Neuronal stem cell (in vitro differentiated cells): ENCODE data around the gene DUSP28.

ENCODE experiments used
- DNase-seq: peaks from one replicate; pipeline ENCODE4 v3.0.0-alpha.2; 2013; ENCODE audit warnings: low spot score
- H2AFZ ChIP-seq: one replicate; pipeline ENCODE4 v1.6.1; 2013; ENCODE audit warnings: mild to moderate bottlenecking, low read length, inconsistent platforms
- H2AK5ac ChIP-seq: 2 replicates; pipeline ENCODE4 v1.6.1; 2013; ENCODE audit warnings: low read depth, mild to moderate bottlenecking, inconsistent platforms, low read length, moderate library complexity, mixed read lengths
- H2BK120ac ChIP-seq: 2 replicates; pipeline ENCODE4 v1.6.1; 2013; ENCODE audit warnings: low read depth, mild to moderate bottlenecking, inconsistent platforms, low read length, moderate library complexity, mixed read lengths
- H2BK12ac ChIP-seq: one replicate; pipeline ENCODE4 v1.6.1; 2013; ENCODE audit warnings: low read length, inconsistent platforms
- H2BK15ac ChIP-seq: 2 replicates; pipeline ENCODE4 v1.6.1; 2013; ENCODE audit warnings: mild to moderate bottlenecking, low read length, inconsistent platforms, mixed read lengths
- H2BK5ac ChIP-seq: one replicate; pipeline ENCODE4 v1.6.1; 2013; ENCODE audit warnings: inconsistent platforms, mild to moderate bottlenecking, low read length, moderate library complexity
- H3K14ac ChIP-seq: one replicate; pipeline ENCODE4 v1.6.1; 2013; ENCODE audit warnings: low read length, inconsistent platforms
- H3K18ac ChIP-seq: 2 replicates; pipeline ENCODE4 v1.6.1; 2013; ENCODE audit warnings: low read length, inconsistent platforms
- H3K23ac ChIP-seq: 2 replicates; pipeline ENCODE4 v1.6.1; 2013; ENCODE audit warnings: low read depth, mild to moderate bottlenecking, mixed read lengths, low read length, inconsistent platforms; ENCODE audit not compliant: poor library complexity
- H3K27ac ChIP-seq: replicated peaks from 3 replicates; pipeline ENCODE4 v1.5.1; 2013; ENCODE audit warnings: low read length, inconsistent platforms
- H3K27me3 ChIP-seq, 3 experiments: 2 replicates each; pipeline ENCODE4 v1.6.1; 2013; ENCODE audit warnings: low read length in 3 of 3, mild to moderate bottlenecking in 2 of 3, inconsistent platforms in 1 of 3, low read depth in 1 of 3, mixed read lengths in 1 of 3, moderate library complexity in 1 of 3; ENCODE audit not compliant: control insufficient read depth in 3 of 3, insufficient read depth in 3 of 3
- H3K36me3 ChIP-seq, 2 donors: replicated peaks in 1 of 2; 2 replicates each; pipeline ENCODE4 v1.6.1; 2013; ENCODE audit warnings: low read length in 2 of 2; ENCODE audit not compliant: control insufficient read depth in 2 of 2, insufficient read depth in 2 of 2
- H3K4ac ChIP-seq: 2 replicates; pipeline ENCODE4 v1.6.1; 2013; ENCODE audit warnings: inconsistent platforms, mild to moderate bottlenecking, low read length, moderate library complexity
- H3K4me1 ChIP-seq, 2 donors: 1 replicate in 1 of 2; 2 replicates in 1 of 2; pipeline ENCODE4 v1.6.1; 2013; ENCODE audit warnings: low read length in 2 of 2, low read depth in 1 of 2; ENCODE audit not compliant: control insufficient read depth in 2 of 2, insufficient read depth in 1 of 2
- H3K4me2 ChIP-seq: one replicate; pipeline ENCODE4 v1.6.1; 2013; ENCODE audit warnings: mild to moderate bottlenecking, low read length, inconsistent platforms; ENCODE audit not compliant: insufficient read depth, poor library complexity, severe bottlenecking
- H3K4me3 ChIP-seq, 2 donors: 2 replicates each; pipeline ENCODE4 v1.5.1; 2013; ENCODE audit warnings: low read length in 2 of 2, mild to moderate bottlenecking in 2 of 2, inconsistent platforms in 1 of 2, moderate library complexity in 1 of 2
- H3K79me1 ChIP-seq: one replicate; pipeline ENCODE4 v1.6.1; 2013; ENCODE audit warnings: low read depth, mild to moderate bottlenecking, inconsistent platforms, low read length, moderate library complexity
- H3K9ac ChIP-seq: one replicate; pipeline ENCODE4 v1.6.1; 2013; ENCODE audit warnings: mild to moderate bottlenecking, low read depth, low read length, inconsistent platforms; ENCODE audit not compliant: poor library complexity
- H3K9me3 ChIP-seq, 2 donors: replicated peaks in 1 of 2; 2 replicates each; pipeline versions ENCODE3 to v1.6.1; 2013; ENCODE audit warnings: low read length in 2 of 2, mild to moderate bottlenecking in 2 of 2, inconsistent platforms in 1 of 2, low read depth in 1 of 2, mixed read lengths in 1 of 2, moderate library complexity in 1 of 2; ENCODE audit not compliant: control insufficient read depth in 2 of 2, insufficient read depth in 1 of 2
- H4K8ac ChIP-seq: one replicate; pipeline ENCODE4 v1.6.1; 2013; ENCODE audit warnings: low read depth, mild to moderate bottlenecking, inconsistent platforms, low read length, moderate library complexity
- H4K91ac ChIP-seq: one replicate; pipeline ENCODE4 v1.6.1; 2013; ENCODE audit warnings: low read length, low read depth, mild to moderate bottlenecking, inconsistent platforms; ENCODE audit not compliant: poor library complexity
- WGBS, 2 donors: extraction: QIAGEN DNeasy Blood & Tissue Kit; methylation state at CpG; one replicate each; pipeline ENCODE4 v1.1.7; 2013; ENCODE audit warnings: missing lambda C conversion rate in 2 of 2, mixed read lengths in 1 of 2; ENCODE audit not compliant: insufficient read length in 2 of 2, insufficient replicate concordance in 1 of 2; ENCODE audit errors: extremely low coverage in 2 of 2; 5-methylcytosine and 5-hydroxymethylcytosine counted together

DUSP28 gene

GRCh38 chr2:240529344-240529999, 30.7 kb upstream of the DUSP28 start:
- no peak overlapping the region for H3K14ac ChIP-seq
- no peak overlapping the region for H3K9ac ChIP-seq
- H3K4ac ChIP-seq = no peak overlapping the region
- peaks cover 2 to 49% of the 10 kb centered on the region in 2 donors for H3K36me3 ChIP-seq
- no peak overlapping the region for H4K91ac ChIP-seq
- no peak overlapping the region for H3K4me2 ChIP-seq
- H2BK12ac ChIP-seq = no peak overlapping the region
- no peak for DNase-seq
- WGBS, 2 donors = no CpG with 5 or more reads among the region's 16 CpGs
- no peak overlapping the region for H2AFZ ChIP-seq
- H3K27ac ChIP-seq = no peak overlapping the region
- no peaks in the 10 kb centered on the region for H3K4me1 ChIP-seq
- no peak overlapping the region for H2BK5ac ChIP-seq
- no peak overlapping the region for H2AK5ac ChIP-seq
- no peaks in the 10 kb centered on the region for H3K79me1 ChIP-seq
- no peak overlapping the region for H3K4me3 ChIP-seq
- no peak overlapping the region for H3K23ac ChIP-seq
- H3K18ac ChIP-seq = no peak overlapping the region
- H2BK15ac ChIP-seq = no peak overlapping the region
- no peak overlapping the region for H2BK120ac ChIP-seq
- H4K8ac ChIP-seq = no peak overlapping the region
- no peaks in the 10 kb centered on the region for H3K27me3 ChIP-seq
- peaks cover 34 to 70% of the 10 kb centered on the region in 2 donors for H3K9me3 ChIP-seq

DNA sequence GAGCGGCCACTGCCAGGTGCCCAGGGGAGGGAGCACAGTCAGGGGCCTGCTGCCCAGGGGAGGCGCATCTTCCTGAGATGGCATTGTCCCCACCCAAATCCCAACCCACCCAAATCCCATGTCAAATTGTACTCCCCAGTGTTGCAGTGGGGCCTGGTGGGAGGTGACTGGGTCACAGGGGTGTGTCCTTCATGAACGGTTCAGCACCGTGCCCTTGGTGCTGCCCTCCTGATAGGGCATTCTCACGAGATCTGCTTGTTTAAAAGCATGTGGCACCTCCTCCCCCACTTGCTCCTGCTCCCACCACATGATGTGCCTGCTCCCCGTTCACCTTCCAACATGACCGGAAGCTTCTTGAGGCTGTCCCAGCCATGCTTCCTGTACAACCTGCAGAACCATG, 30.0 kb upstream of the DUSP28 start:
- Histone ChIP-seq H3K4me1 (no peaks in the 10 kb centered on the region), H3K4ac (no peak overlapping the region), H3K4me3 (no peak overlapping the region), H3K18ac (no peak overlapping the region), H2AK5ac (no peak overlapping the region), H3K14ac (no peak overlapping the region), H3K79me1 (no peaks in the 10 kb centered on the region), H2BK5ac (no peak overlapping the region), H3K9ac (no peak overlapping the region), H4K91ac (no peak overlapping the region), H3K23ac (no peak overlapping the region), H3K27ac (no peak overlapping the region), H2BK120ac (no peak overlapping the region), H3K27me3 (no peaks in the 10 kb centered on the region), H3K9me3 (peaks cover 28 to 63% of the 10 kb centered on the region in 2 donors), H4K8ac (no peak overlapping the region), H2BK12ac (no peak overlapping the region), H2AFZ (no peak overlapping the region), H3K4me2 (no peak overlapping the region), H3K36me3 (peaks cover 0 to 45% of the 10 kb centered on the region in 2 donors), H2BK15ac (no peak overlapping the region)
- no CpG with 5 or more reads among the region's 7 CpGs for WGBS, 2 donors
- DNase-seq = no peak

DNA sequence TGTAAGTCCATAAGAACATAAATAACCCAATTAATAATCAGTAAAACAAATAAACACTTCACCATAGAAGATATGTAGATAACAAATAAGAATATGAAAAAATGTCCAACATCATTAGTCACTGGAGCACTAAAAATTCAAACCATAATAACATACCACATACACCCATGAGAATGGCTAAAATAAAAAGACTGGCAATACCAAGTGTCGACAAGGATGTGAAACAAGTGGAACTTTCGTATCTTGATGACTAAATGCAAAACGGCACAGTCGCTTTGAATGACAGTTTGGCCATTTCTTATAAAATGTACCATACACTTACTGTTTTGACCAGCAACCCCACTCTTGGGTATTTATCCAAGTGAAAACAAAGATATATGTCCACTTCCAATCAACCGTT, 29.1 kb upstream of the DUSP28 start:
- no peaks in the 10 kb centered on the region for H3K27me3 ChIP-seq
- no peak overlapping the region for H3K4me3 ChIP-seq
- no peak overlapping the region for H3K18ac ChIP-seq
- H3K36me3 ChIP-seq = peaks cover 0 to 38% of the 10 kb centered on the region in 2 donors
- no peak overlapping the region for H2BK12ac ChIP-seq
- no peak overlapping the region for H3K14ac ChIP-seq
- no CpG with 5 or more reads among the region's 5 CpGs for WGBS, 2 donors
- H3K23ac ChIP-seq = no peak overlapping the region
- H3K79me1 ChIP-seq = no peaks in the 10 kb centered on the region
- DNase-seq = no peak
- no peak overlapping the region for H2AK5ac ChIP-seq
- H3K9ac ChIP-seq = no peak overlapping the region
- H2BK15ac ChIP-seq = no peak overlapping the region
- no peak overlapping the region for H3K4ac ChIP-seq
- no peak overlapping the region for H2AFZ ChIP-seq
- no peak overlapping the region for H3K27ac ChIP-seq
- H4K91ac ChIP-seq = no peak overlapping the region
- H3K4me2 ChIP-seq = no peak overlapping the region
- no peak overlapping the region for H2BK120ac ChIP-seq
- no peak overlapping the region for H4K8ac ChIP-seq
- H3K4me1 ChIP-seq = no peaks in the 10 kb centered on the region
- H3K9me3 ChIP-seq = peaks cover 20 to 55% of the 10 kb centered on the region in 2 donors
- no peak overlapping the region for H2BK5ac ChIP-seq

GRCh38 chr2:240532031-240532775, 28.0 kb upstream of the DUSP28 start:
- no peak overlapping the region for H3K4me3 ChIP-seq
- no peak overlapping the region for H3K9ac ChIP-seq
- no peaks in the 10 kb centered on the region for H3K4me1 ChIP-seq
- H3K4ac ChIP-seq = no peak overlapping the region
- H3K18ac ChIP-seq = no peak overlapping the region
- peaks cover 0 to 35% of the 10 kb centered on the region in 2 donors for H3K36me3 ChIP-seq
- no peak overlapping the region for H2BK5ac ChIP-seq
- no peak for DNase-seq
- H3K79me1 ChIP-seq = no peaks in the 10 kb centered on the region
- no CpG with 5 or more reads among the region's 1 CpG for WGBS, 2 donors
- H2AK5ac ChIP-seq = no peak overlapping the region
- no peaks in the 10 kb centered on the region for H3K27me3 ChIP-seq
- H3K23ac ChIP-seq = no peak overlapping the region
- H2AFZ ChIP-seq = no peak overlapping the region
- no peak overlapping the region for H4K8ac ChIP-seq
- H3K4me2 ChIP-seq = no peak overlapping the region
- no peak overlapping the region for H2BK15ac ChIP-seq
- H2BK12ac ChIP-seq = no peak overlapping the region
- no peak overlapping the region for H2BK120ac ChIP-seq
- no peak overlapping the region for H3K27ac ChIP-seq
- no peak overlapping the region for H3K14ac ChIP-seq
- H3K9me3 ChIP-seq = peaks cover 9 to 50% of the 10 kb centered on the region in 2 donors
- H4K91ac ChIP-seq = no peak overlapping the region
